HEK293 (cell line): ENCODE data around the gene CHCHD6.

Source experiments
- CTCF ChIA-PET: fragments of 350-600 bp; formaldehyde crosslinking; extraction: SDS; loops from one replicate; lab custom pipeline; 2021; ENCODE audit warnings: antibody characterized with exemption; lab: Yijun Ruan, JAX
- POLR2A ChIA-PET: fragments of 300-600 bp; formaldehyde crosslinking; extraction: SDS; loops from one replicate; lab custom pipeline; 2020; ENCODE audit warnings: antibody characterized with exemption, inconsistent platforms; lab: Yijun Ruan, JAX
- H3K27ac ChIP-seq: fragments of 200-500 bp; sonication (Bioruptor generic); 2 replicates; pipeline ENCODE4 v1.5.1; 2014; ENCODE audit warnings: low read depth, low read length, control low read depth, inconsistent platforms; ENCODE audit errors: extremely low read depth
- H3K36me3 ChIP-seq, 2 experiments: fragments of 200-500 bp in 1 of 2; sonication (Bioruptor generic) in 1 of 2; 1 replicate in 1 of 2; 2 replicates in 1 of 2; pipeline ENCODE4 v1.5.1; 2014 to 2017; ENCODE audit warnings: inconsistent platforms in 2 of 2, low read length in 2 of 2; ENCODE audit not compliant: control insufficient read depth in 2 of 2, insufficient read depth in 1 of 2
- H3K4me1 ChIP-seq: fragments of 200-500 bp; sonication (Bioruptor generic); 2 replicates; pipeline ENCODE4 v1.5.1; 2014; ENCODE audit warnings: mild to moderate bottlenecking, low read length, inconsistent platforms; ENCODE audit not compliant: control insufficient read depth, insufficient read depth
- H3K4me3 ChIP-seq: 2 replicates; pipeline ENCODE4 v1.5.1; 2011; ENCODE audit warnings: low read depth, mild to moderate bottlenecking, control low read depth, low read length, moderate library complexity
- H3K9me3 ChIP-seq: fragments of 200-500 bp; sonication (Bioruptor generic); 2 replicates; pipeline ENCODE4 v1.5.1; 2014; ENCODE audit warnings: low read depth, low read length, inconsistent platforms; ENCODE audit not compliant: control insufficient read depth, insufficient read depth
- AEBP2 ChIP-seq: fragments of 450-650 bp; formaldehyde crosslinking; IDR thresholded peaks from 2 replicates; pipeline ENCODE4 v1.5.1; 2016; ENCODE audit warnings: missing biosample characterization, missing genetic modification characterization, borderline replicate concordance
- EGR2 ChIP-seq: fragments of 450-650 bp; formaldehyde crosslinking; IDR thresholded peaks from 2 replicates; pipeline ENCODE4 v1.5.1; 2016; ENCODE audit warnings: low read depth, missing biosample characterization, missing genetic modification characterization
- GLIS1 ChIP-seq: fragments of 450-650 bp; formaldehyde crosslinking; IDR thresholded peaks from 2 replicates; pipeline ENCODE4 v1.5.1; 2016; ENCODE audit warnings: missing biosample characterization, missing genetic modification characterization
- KLF10 ChIP-seq: fragments of 450-650 bp; IDR thresholded peaks from 2 replicates; pipeline ENCODE4 v1.5.1; 2018; ENCODE audit warnings: missing biosample characterization, mild to moderate bottlenecking, missing genetic modification characterization
- REST ChIP-seq: fragments of 450-650 bp; formaldehyde crosslinking; IDR thresholded peaks from 2 replicates; pipeline ENCODE4 v1.5.1; 2016; ENCODE audit warnings: missing biosample characterization, missing genetic modification characterization
- SALL2 ChIP-seq: fragments of 450-650 bp; formaldehyde crosslinking; IDR thresholded peaks from 2 replicates; pipeline ENCODE4 v1.5.0; 2017; ENCODE audit warnings: missing biosample characterization, mild to moderate bottlenecking, missing genetic modification characterization, borderline replicate concordance
- ZBTB11 ChIP-seq: fragments of 450-650 bp; formaldehyde crosslinking; conservative IDR thresholded peaks from 2 replicates; pipeline ENCODE4 v1.5.1; 2016; ENCODE audit warnings: low read depth, missing biosample characterization, missing genetic modification characterization
- ZBTB20 ChIP-seq: fragments of 450-650 bp; formaldehyde crosslinking; IDR thresholded peaks from 2 replicates; pipeline ENCODE4 v1.5.1; 2016; ENCODE audit warnings: missing biosample characterization, missing genetic modification characterization
- ZNF112 ChIP-seq: fragments of 450-650 bp; formaldehyde crosslinking; IDR thresholded peaks from 2 replicates; pipeline ENCODE4 v1.5.0; 2017; ENCODE audit warnings: missing biosample characterization, missing genetic modification characterization
- ZNF174 ChIP-seq: fragments of 450-650 bp; formaldehyde crosslinking; IDR thresholded peaks from 2 replicates; pipeline ENCODE4 v1.5.0; 2017; ENCODE audit warnings: missing biosample characterization, mild to moderate bottlenecking, missing genetic modification characterization
- ZNF23 ChIP-seq: fragments of 450-650 bp; formaldehyde crosslinking; IDR thresholded peaks from 2 replicates; pipeline ENCODE4 v1.5.1; 2016; ENCODE audit warnings: missing biosample characterization, missing genetic modification characterization, borderline replicate concordance
- ZNF341 ChIP-seq: fragments of 450-650 bp; formaldehyde crosslinking; IDR thresholded peaks from 2 replicates; pipeline ENCODE4; 2016; ENCODE audit warnings: low read depth, missing biosample characterization, missing genetic modification characterization
- ZNF394 ChIP-seq: fragments of 450-650 bp; formaldehyde crosslinking; IDR thresholded peaks from 2 replicates; pipeline ENCODE4 v1.5.1; 2016; ENCODE audit warnings: missing biosample characterization, missing genetic modification characterization, mild to moderate bottlenecking, moderate library complexity, borderline replicate concordance
- ZNF423 ChIP-seq: fragments of 450-650 bp; formaldehyde crosslinking; IDR thresholded peaks from 2 replicates; pipeline ENCODE4 v1.5.1; 2016; ENCODE audit warnings: missing biosample characterization, missing genetic modification characterization
- ZNF521 ChIP-seq: fragments of 450-650 bp; formaldehyde crosslinking; IDR thresholded peaks from 2 replicates; pipeline ENCODE4 v1.5.1; 2017; ENCODE audit warnings: missing biosample characterization, mild to moderate bottlenecking, missing genetic modification characterization
- ZNF560 ChIP-seq: fragments of 450-650 bp; formaldehyde crosslinking; IDR thresholded peaks from 2 replicates; pipeline ENCODE4 v1.5.1; 2017; ENCODE audit warnings: missing biosample characterization, missing genetic modification characterization, borderline replicate concordance
- ZNF600 ChIP-seq: fragments of 450-650 bp; formaldehyde crosslinking; IDR thresholded peaks from 2 replicates; pipeline ENCODE4 v1.5.1; 2016; ENCODE audit warnings: missing biosample characterization, missing genetic modification characterization
- ZNF621 ChIP-seq: fragments of 450-650 bp; formaldehyde crosslinking; IDR thresholded peaks from 2 replicates; pipeline ENCODE4 v1.5.1; 2017; ENCODE audit warnings: missing biosample characterization, missing genetic modification characterization
- ZNF629 ChIP-seq: fragments of 450-650 bp; formaldehyde crosslinking; IDR thresholded peaks from 2 replicates; pipeline ENCODE4 v1.5.1; 2017; ENCODE audit warnings: missing biosample characterization, missing genetic modification characterization
- ZNF658 ChIP-seq: fragments of 450-650 bp; formaldehyde crosslinking; IDR thresholded peaks from 2 replicates; pipeline ENCODE4; 2016; ENCODE audit warnings: missing biosample characterization, missing genetic modification characterization
- ZNF76 ChIP-seq: fragments of 450-650 bp; formaldehyde crosslinking; IDR thresholded peaks from 2 replicates; pipeline ENCODE4; 2016; ENCODE audit warnings: low read depth, missing biosample characterization, missing genetic modification characterization, borderline replicate concordance
- ZNF776 ChIP-seq: fragments of 450-650 bp; formaldehyde crosslinking; IDR thresholded peaks from 2 replicates; pipeline ENCODE4 v1.5.0; 2017; ENCODE audit warnings: missing biosample characterization, missing genetic modification characterization, borderline replicate concordance

The CHCHD6 gene

GRCh38 chr3:126912491-126913195 is 208.6 kb downstream of the CHCHD6 start:
- Histone ChIP-seq H3K4me1 (no peaks in the 10 kb centered on the region), H3K9me3 (no peaks in the 10 kb centered on the region), H3K4me3 (no peak overlapping the region), H3K27ac (no peak overlapping the region), H3K36me3 (peaks cover 0 to 6% of the 10 kb centered on the region in 2 experiments; a peak in 1 of 3 replicates)
- TF ChIP-seq REST = no peak
- TF ChIP-seq GLIS1 = peak; percentile 38
- POLR2A ChIA-PET = interaction anchor here (0.7 kb wide), 1 partner anchor 86 kb away, joined by 6 read pairs; no protein-coding TSS in a partner anchor
- CTCF ChIA-PET = interaction anchor here (0.6 kb wide), 1 partner anchor 626 kb away, joined by 5 read pairs; no protein-coding TSS in a partner anchor

GRCh38 chr3:126913524-126913923 is 209.5 kb downstream of the CHCHD6 start:
- ChIA-PET POLR2A (no interaction called here), CTCF (no interaction called here)
- H3K36me3 ChIP-seq = peaks cover 0 to 6% of the 10 kb centered on the region in 2 experiments; a peak in 1 of 3 replicates
- no peak overlapping the region for H3K27ac ChIP-seq
- no peak overlapping the region for H3K4me3 ChIP-seq
- no peaks in the 10 kb centered on the region for H3K4me1 ChIP-seq
- TF ChIP-seq ZNF600 (tag by site-specific recombination) = no peak
- TF ChIP-seq GLIS1 = peak; percentile 52
- TF ChIP-seq ZBTB20 = no peak
- no peak for TF ChIP-seq ZNF521 (tag by site-specific recombination)
- no peak for TF ChIP-seq ZNF76 (tag by site-specific recombination)
- peak; percentile 41; the same call in 1 of the 2 replicates for TF ChIP-seq EGR2 (tag by site-specific recombination)
- TF ChIP-seq AEBP2 (tag by site-specific recombination) = no peak
- no peak for TF ChIP-seq ZNF621 (tag by site-specific recombination)
- no peak for TF ChIP-seq ZNF174
- no peak for TF ChIP-seq SALL2 (tag by site-specific recombination)
- TF ChIP-seq ZNF341 (tag by site-specific recombination) = no peak
- TF ChIP-seq ZNF394 (tag by site-specific recombination) = no peak
- no peaks in the 10 kb centered on the region for H3K9me3 ChIP-seq

GRCh38 chr3:126914226-126914625 is 210.2 kb downstream of the CHCHD6 start:
- H3K9me3 ChIP-seq = no peaks in the 10 kb centered on the region
- H3K4me3 ChIP-seq = no peak overlapping the region
- TF ChIP-seq ZNF112 = no peak
- no peak for TF ChIP-seq KLF10 (tag by site-specific recombination)
- TF ChIP-seq ZNF658 = no peak
- no peak for TF ChIP-seq ZNF423
- TF ChIP-seq ZNF776 (tag by site-specific recombination) = no peak
- TF ChIP-seq ZNF629 (tag by site-specific recombination) = no peak
- no peak for TF ChIP-seq ZBTB11 (tag by site-specific recombination)
- no peak for TF ChIP-seq ZNF23 (tag by site-specific recombination)
- no peak for TF ChIP-seq ZNF394 (tag by site-specific recombination)
- no peak for TF ChIP-seq ZNF560 (tag by site-specific recombination)
- TF ChIP-seq, all 188 proteins: peak for 0
- Histone ChIP-seq H3K4me1 (no peaks in the 10 kb centered on the region), H3K36me3 (peaks cover 0 to 6% of the 10 kb centered on the region in 2 experiments; a peak in 1 of 3 replicates), H3K27ac (no peak overlapping the region)
- POLR2A ChIA-PET = no interaction called here
- CTCF ChIA-PET = interaction anchor here (0.5 kb wide), 1 partner anchor 908 kb away, joined by 3 read pairs; the partner anchor contains the start of gene MGLL
